ENCODE results near the gene ALOXE3. TPM values are rescaled to one million over a fixed set of nuclear protein-coding genes. Genes with fewer than 3 reads are reported as not detected.

ALOXE3 gene
- total RNA-seq (2014; rRNA removed; shearing (Covaris generic)), result 0.06 TPM in 1 of 2 replicates, not detected in the other
- 0.49 TPM in 1 of 2 replicates, not detected in the other for polyA plus RNA-seq (2014; cell fraction: nucleus; rRNA removed)

GRCh38 chr17:8117980-8118768 is at the start of gene ALOXE3:
TSS of gene ALOXE3 (minus strand) at chr17:8118514. CDS start at chr17:8117990, 524 bp downstream.
- no peak for DNase-seq (ENCODE audit: extremely low read depth, low read depth)

DNA sequence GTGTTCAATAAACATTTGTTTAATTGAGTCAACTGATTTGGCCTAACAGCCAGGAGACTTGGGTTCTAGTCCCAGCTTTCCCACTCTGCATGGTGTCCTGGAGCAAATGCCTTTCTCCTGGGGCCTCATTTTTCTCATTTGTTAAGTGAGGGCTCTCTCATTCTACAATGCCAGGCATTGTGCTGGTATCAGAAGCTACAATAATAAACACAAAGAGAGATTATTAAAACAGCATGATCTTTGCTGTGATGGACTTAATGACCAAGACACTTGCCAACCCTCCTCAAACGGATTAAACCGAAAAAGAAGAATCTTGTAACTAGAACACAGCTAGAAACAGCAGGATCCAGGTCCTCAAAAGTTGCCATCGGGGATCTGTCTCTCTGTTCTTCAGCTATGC is 49.2 kb upstream of the ALOXE3 start:
- DNase-seq (ENCODE audit: extremely low read depth, low read depth), result no peak

DNA sequence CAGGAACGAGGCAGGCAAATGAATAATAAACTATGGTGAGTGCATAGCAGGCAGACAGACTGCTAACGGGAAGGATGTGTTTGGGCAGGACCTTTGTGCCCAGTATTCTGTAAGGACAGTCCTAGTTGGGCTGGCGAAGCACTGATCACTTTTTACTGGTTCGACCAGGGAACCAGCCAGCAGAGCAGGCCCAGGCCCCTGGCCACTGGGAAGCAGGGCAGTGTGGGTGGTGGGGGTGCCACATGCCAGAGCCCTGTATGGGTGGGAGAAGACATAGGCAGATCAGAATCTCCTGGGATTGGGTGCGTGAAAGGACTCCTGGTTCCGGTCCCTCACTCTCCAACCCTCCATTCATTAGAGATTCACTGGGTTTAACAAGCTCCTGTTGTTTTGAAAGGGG is 48.4 kb upstream of the ALOXE3 start:
- DNase-seq (ENCODE audit: extremely low read depth, low read depth), result no peak

- no peak for DNase-seq (ENCODE audit: extremely low read depth, low read depth)
Observed at GRCh38 chr17:8164815-8165131, 46.5 kb upstream of the ALOXE3 start.

DNA sequence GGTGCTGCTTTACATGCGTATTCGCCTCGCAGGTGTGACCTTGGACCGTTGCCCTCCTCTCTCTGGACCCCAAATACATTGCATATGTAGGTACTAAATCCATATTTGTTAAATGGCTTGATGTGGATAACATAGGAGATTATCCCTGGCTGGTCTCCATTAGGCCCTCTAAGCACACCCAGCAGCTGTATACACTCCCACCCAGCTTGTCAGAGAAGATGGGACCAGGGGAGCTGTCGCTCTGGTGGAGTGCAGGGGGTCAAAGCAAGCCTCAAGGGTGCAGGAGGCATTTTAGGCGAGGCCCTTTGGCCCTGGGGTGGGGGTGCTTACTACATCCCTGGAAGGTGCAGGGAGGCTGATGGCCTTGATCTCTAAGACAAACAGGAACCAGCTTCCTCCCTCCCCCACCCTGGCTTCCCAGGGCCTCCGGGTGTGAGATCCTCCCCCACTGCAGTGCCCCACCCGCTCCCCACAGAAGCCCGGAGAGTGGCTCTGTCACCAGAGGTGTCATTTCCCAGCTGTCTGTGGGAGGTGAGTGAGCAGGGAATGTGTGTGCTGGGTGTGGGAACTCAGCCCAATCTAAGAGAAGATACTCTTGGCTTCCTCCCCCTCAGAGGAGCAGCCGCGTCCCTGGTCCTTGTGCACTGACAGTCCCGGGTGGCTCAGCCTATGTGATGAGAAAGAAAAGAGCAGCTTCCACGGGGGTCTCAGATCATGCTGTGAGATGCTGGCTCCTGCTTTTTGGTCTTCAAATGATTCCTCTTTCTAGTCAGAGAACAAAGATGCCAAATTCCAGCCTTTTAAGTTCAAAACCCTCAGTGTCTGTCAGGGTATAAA is 45.9 kb upstream of the ALOXE3 start:
- DNase-seq (ENCODE audit: extremely low read depth, low read depth), result no peak

- DNase-seq (ENCODE audit: extremely low read depth, low read depth), result no peak
Observed at GRCh38 chr17:8162997-8163977, 45.0 kb upstream of the ALOXE3 start.

DNA sequence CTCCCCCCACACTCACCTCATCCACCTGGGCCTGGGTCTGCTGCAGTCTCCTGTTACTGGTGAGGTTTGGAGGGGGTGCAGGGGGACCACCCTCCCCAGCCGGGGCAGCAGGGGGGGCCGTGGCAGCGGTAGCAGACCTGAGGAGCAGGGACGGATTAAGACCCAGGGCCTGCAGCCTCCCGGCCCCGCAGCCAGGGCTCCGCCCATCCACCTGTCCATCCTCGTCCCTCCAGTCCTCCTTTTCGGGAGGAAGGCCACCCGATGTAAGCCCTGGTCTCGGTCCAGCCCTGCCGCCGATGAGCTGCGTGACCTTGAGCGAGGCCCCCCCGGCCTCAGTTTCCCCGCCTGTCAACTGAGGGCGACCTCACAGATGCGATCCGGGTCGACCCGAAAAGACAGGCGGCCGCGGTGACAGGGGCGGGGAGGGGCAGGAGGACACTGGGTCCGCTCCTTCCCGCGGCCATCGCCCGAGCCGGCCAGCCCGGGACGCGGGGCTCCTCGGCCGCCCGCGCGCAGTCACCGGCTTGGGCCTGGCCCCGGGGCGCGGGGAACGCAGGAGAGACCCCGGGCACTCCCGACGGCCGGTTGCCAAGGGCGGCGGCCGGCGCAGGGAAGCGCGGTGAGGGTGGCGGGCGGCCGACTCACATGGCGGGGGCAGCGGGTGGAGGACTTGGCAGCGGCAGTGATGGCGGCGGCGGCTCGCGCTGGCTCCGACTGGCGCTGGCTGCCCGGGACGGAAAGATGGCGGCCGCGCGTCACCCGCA is 44.1 kb upstream of the ALOXE3 start, which contains the start of gene VAMP2:
TSS of gene VAMP2 (minus strand) at position 716 of the 764 bp plus-strand sequence. CDS start at position 647, 69 bp downstream.
- peak; percentile 63 for DNase-seq (ENCODE audit: extremely low read depth, low read depth)

DNA sequence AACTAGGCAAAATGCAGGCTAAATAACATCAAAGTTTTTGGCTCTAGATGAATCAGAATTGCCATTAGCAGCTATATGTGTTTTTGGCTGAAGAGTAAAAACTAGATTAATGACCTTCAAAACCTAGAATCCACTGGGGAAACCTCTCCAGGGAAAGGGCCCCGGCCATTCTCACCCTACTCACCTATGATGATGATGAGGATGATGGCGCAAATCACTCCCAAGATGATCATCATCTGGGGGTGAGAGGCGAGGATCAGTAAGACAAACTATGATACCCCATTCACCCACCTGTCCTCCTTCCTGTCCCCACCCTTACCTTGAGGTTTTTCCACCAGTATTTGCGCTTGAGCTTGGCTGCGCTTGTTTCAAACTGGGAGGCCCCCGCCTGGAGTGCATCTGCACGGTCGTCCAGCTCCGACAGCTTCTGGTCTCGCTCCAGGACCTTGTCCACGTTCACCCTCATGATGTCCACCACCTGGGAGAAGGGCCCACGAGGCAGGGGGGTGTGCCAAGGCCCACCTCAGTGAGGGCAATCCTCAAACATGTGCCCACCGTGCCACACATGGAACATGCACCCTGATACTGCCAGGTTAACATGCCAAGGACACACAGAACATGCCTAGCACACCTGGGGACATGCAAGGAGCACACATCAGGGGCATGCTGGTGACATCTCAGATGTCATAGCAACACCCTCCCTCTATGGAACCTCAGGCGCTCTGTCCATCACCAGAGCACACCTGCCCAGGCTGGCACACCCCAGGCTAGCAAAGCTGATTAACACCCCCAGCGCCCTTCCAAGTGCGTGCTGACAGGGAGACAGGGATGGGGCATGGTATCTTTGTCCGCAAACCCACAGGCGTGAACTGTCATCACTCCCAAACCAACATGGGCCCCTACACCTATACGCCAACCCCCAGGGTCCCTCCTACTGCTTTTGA is 43.2 kb upstream of the ALOXE3 start:
- no peak for DNase-seq (ENCODE audit: extremely low read depth, low read depth)

DNA sequence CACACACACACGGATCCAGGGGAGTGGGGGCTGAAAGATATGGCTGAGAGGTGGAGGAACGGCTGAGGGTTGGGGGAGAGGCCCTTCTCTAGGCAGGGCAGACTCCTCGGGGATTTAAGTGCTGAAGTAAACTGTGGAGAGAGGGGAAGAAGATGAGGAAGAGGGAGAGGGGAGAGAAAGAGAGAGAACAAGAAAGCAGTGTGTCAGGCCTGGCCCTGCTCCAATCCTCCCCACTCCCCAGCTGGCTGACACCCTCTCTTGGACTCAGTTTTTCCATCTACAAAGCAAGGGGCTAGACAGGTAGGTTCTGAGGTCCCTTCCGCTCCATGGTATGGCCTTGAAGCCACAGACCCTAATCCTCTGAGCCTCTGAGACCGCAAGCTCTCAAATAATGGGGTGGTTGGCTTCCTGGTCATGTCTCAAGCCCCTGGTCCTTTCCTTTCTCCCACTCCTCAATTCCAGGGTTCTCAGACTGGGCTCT is 42.5 kb upstream of the ALOXE3 start:
- DNase-seq (ENCODE audit: extremely low read depth, low read depth), result no peak

- DNase-seq (ENCODE audit: extremely low read depth, low read depth), result no peak
Observed at GRCh38 chr17:8160224-8160577, 41.9 kb upstream of the ALOXE3 start.

- DNase-seq (ENCODE audit: extremely low read depth, low read depth), result no peak
Observed at GRCh38 chr17:8159459-8160223, 41.3 kb upstream of the ALOXE3 start.

DNA sequence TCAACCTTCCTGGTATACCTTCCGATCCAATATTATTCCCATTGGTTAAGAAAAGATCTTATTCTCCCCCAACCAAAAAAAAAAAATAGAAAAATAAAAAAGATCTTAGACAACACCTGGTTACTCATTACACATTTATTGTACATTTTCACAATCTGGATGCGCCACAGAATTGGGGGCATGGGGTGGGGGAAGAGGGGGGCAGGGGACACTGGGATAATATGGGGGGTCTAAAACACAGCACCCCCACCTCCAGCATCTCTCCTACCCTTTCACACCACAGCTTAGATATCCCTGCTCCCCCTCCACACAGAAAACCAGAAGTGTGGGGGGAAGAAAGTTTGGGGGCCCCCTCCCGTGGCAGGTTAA is 40.7 kb upstream of the ALOXE3 start:
- DNase-seq (ENCODE audit: extremely low read depth, low read depth), result no peak

GRCh38 chr17:8158267-8159031 is 40.1 kb upstream of the ALOXE3 start:
- DNase-seq (ENCODE audit: extremely low read depth, low read depth), result peak; percentile 88

- DNase-seq (ENCODE audit: extremely low read depth, low read depth), result peak; percentile 100
Observed at GRCh38 chr17:8156246-8156992, 38.1 kb upstream of the ALOXE3 start.

GRCh38 chr17:8155996-8156245 is 37.6 kb upstream of the ALOXE3 start:
- DNase-seq (ENCODE audit: extremely low read depth, low read depth), result no peak

- no peak for DNase-seq (ENCODE audit: extremely low read depth, low read depth)
Observed at GRCh38 chr17:8155231-8155995, 37.1 kb upstream of the ALOXE3 start.

Measured in NCI-H460 (cell line).